NCI-H187 (cell line): ENCODE data around the gene RHBDF1.
"Not testable (repeated sequence)": the region's sequence is repeated elsewhere in the genome, so short reads cannot be mapped to it uniquely, and the experiment has no call there.

Source experiments
- DNase-seq, 2 experiments: peaks; one replicate each; lab custom pipeline; 2025; lab: John Stamatoyannopoulos, UW

The RHBDF1 gene

DNA sequence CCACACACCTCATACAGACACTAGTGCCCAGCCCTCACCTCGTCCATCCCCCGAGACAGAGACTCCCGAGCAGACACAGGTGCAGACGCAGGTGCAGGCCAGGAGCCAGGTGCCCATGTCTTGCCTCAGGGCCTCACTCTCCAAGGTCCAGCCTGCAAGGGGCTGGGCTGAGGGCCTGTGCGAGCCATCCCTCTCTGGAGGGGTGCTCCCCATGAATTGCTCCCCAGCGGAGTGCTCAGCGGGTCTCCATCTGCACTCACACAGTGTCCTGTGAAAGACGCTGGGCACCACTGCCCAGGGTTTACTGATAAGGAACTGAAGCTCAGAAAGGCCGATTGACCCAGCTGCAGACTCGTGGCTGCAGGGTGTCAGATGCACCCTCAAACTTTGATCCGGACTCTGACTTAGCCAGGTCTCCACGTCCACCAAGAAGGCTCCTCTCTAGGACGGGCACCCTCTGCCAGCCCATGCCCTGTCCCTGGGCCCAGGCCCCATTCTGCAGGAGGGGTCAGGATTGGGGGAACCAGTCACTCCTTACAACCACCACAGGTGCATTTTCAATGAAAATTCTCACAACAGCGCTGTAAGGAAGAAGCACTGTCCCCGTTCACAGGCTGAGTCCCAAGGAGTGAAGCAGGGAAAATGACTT lies 36.0 kb downstream of the RHBDF1 start:
- DNase-seq: no peak

- no peak for DNase-seq
Measured at GRCh38 chr16:35678-36305, 36.6 kb downstream of the RHBDF1 start.

DNA sequence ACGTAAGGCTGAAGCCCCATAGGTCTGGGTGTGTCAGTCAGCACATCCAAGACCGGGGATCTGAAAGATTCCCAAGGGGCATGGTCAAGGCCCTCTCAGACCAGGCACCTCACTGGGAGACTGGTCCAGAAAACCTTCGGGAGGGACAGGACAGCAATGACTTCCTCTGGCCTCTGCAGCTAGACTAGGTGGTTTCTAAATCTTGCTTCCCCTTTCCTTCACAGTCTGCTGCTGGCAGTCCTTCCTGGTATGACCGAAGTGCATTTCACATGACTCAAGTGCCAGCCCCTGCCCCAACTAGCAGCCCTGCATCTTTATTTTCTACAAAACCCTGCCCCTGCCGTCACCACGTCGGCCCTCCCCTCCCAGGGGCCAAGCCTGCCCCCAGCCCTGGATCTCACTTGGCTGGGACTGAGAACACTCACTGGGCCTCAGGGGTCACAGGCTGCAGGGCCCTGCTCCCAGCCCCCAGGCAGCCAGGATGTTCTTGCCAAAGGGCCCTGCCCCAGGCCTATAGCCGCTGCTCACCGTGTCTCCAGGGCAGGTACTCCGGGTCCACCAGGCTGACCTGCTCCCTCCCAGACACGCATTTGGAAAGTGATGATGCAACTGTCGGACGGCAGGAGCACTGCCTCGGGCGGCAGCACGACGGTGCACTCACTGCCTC lies 37.3 kb downstream of the RHBDF1 start:
- no peak for DNase-seq

GRCh38 chr16:34648-34987 lies 37.8 kb downstream of the RHBDF1 start:
- no peak for DNase-seq

GRCh38 chr16:33877-34647 lies 38.4 kb downstream of the RHBDF1 start:
- DNase-seq: no peak

DNA sequence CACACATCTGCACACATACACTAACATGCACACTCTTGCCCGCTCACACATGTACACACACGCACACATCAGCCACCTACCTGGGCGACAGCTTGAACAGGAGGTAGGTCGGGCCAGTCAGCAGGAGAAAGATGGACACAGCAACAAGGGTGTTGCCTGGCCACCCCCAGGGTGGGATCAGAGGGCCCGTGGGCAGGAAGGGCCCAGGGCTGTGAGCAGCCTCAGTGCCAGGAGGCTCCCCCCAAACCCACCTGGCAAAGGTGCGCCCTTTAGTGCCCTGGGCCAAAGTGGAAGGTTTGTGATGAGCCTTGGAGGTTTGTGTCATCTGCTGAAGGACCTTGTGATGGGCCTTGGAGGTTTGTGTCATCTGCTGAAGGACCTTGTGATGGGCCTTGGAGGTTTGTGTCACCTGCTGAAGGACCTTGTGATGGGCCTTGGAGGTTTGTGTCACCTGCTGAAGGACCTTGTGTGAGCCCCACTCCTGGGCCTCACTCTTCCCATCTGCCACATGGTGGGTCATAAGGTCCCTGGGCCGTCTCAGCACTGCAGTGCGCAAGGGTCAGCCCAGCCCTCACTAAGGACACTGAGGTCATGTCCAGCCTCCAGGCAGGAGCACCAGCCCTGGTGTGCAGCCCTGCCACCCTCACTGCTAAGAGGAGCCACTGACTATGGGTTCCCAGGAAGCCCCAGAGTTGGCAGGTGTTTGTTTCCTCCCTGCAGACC lies 39.1 kb downstream of the RHBDF1 start:
- not testable (repeated sequence) for DNase-seq

DNA sequence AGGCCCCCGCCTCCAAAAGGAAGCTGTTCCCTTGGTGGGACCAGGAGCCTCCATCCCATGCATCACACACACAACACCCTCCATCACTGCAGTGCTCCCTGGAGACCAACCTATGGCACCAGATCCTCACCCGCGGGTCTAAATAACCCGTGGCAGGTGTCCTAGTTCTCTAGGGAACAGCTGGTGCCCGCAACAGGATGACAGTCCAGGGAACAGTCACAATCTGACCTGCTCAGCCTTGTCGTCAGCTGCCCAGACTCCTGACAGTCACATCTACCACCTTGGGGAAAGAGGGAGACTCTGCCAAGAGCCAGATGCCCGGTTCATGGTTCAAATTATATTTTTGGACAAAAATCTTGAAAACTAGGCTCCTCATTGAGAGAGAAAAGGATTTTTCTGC lies 41.8 kb downstream of the RHBDF1 start:
- not testable (repeated sequence) for DNase-seq

DNA sequence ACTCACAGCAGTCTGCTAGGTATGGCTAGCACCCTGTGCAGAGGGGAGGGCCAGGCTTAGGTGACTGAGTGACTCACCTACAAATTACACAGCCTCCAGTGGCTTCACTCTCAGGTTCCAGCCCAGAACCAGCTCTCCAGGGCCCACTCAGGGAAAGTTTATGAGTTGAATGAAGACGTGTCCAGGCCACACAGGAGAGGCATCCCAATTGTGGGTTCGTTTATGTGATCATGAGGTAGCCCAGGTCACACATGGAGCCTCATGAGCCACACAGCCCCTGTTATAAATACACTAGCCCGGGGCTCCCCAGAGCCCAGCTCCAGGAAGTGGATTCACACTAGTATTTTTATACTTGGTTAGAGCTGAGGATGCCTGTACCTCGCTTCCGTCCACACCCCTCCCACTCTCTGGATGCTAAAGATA lies 46.5 kb downstream of the RHBDF1 start:
- not testable (repeated sequence) for DNase-seq

- not testable (repeated sequence) for DNase-seq
Measured at GRCh38 chr16:24151-24550, 48.3 kb downstream of the RHBDF1 start.

- DNase-seq: not testable (repeated sequence)
Measured at GRCh38 chr16:20886-21285, 51.5 kb downstream of the RHBDF1 start.

DNA sequence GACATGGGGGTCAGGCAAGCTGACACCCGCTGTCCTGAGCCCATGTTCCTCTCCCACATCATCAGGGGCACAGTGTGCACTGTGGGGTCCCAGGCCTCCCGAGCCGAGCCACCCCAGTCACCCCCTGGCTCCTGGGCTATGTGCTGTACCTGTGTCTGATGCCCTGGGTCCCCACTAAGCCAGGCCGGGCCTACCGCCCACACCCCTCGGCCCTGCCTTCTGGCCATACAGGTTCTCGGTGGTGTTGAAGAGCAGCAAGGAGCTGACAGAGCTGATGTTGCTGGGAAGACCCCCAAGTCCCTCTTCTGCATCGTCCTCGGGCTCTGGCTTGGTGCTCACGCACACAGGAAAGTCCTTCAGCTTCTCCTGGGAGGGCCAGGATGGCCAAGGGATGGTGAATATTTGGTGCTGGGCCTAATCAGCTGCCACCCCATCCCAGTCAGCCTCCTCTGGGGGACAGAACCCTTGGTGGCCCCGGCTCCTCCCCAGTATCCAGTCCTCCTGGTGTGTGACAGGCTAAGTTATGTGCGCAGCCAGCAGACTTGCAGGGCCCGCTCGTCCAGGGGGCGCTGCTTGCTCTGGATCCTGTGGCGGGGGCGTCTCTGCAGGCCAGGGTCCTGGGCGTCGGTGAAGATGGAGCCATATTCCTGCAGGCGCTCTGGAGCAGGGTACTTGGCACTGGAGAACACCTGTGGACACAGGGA lies 55.2 kb downstream of the RHBDF1 start:
- not testable (repeated sequence) for DNase-seq

- DNase-seq: peak in 1 of 2 experiments; percentile 48
Measured at GRCh38 chr16:10772-11171, 61.7 kb downstream of the RHBDF1 start.

GRCh38 chr16:9903-10665 lies 62.3 kb downstream of the RHBDF1 start:
- DNase-seq: no peak
